ENCODE data around the gene ABLIM1. TPM values are rescaled to one million over a fixed set of nuclear protein-coding genes. Genes with fewer than 3 reads are reported as not detected.
A peak's percentile ranks its signal among the peaks of the same experiment; 100 is the strongest.

The ABLIM1 gene
- total RNA-seq = 100 to 1,000 TPM; 359 to 404 TPM

DNA sequence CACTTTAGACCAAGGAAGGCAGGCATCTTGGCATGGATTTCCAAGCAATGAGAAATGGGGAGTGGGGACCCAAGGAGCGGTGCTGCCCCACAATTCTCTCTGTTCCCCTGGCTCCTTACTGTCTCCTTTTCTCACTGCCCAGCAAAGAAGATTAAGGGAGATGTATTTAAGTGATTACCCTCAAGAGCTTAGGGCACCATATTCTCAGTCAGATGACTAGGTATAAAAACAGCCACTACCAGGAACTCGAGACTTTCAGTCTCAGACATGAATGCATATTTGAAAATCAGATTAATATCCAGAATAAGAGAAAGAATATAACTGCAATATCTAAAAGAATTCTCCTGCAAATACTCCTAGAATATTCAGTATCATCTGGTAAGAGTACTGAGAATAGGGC lies at the start of gene ABLIM1:
Gene ABLIM1 (minus strand): TSS at position 101 of the 400 bp plus-strand sequence. CDS start 75 bp downstream, at position 26.
- Histone ChIP-seq H3K27me3 (no peaks in the 10 kb centered on the region), H3K36me3 (no peaks in the 10 kb centered on the region), H3K4me1 (peaks cover 0 to 67% of the 10 kb centered on the region in 2 donors), H3K4me3 (no peak within 1 kb of the TSS), H3K27ac (peak within 1 kb of the TSS in 1 of 2 donors; percentile 21), H3K9me3 (no peaks in the 10 kb centered on the region)
- TF ChIP-seq, protein P1, sequence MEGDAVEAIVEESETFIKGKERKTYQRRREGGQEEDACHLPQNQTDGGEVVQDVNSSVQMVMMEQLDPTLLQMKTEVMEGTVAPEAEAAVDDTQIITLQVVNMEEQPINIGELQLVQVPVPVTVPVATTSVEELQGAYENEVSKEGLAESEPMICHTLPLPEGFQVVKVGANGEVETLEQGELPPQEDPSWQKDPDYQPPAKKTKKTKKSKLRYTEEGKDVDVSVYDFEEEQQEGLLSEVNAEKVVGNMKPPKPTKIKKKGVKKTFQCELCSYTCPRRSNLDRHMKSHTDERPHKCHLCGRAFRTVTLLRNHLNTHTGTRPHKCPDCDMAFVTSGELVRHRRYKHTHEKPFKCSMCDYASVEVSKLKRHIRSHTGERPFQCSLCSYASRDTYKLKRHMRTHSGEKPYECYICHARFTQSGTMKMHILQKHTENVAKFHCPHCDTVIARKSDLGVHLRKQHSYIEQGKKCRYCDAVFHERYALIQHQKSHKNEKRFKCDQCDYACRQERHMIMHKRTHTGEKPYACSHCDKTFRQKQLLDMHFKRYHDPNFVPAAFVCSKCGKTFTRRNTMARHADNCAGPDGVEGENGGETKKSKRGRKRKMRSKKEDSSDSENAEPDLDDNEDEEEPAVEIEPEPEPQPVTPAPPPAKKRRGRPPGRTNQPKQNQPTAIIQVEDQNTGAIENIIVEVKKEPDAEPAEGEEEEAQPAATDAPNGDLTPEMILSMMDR (IDR thresholded peaks at IDR 0.05) = no peak
- no peak for DNase-seq (ENCODE audit: low spot score)

DNA sequence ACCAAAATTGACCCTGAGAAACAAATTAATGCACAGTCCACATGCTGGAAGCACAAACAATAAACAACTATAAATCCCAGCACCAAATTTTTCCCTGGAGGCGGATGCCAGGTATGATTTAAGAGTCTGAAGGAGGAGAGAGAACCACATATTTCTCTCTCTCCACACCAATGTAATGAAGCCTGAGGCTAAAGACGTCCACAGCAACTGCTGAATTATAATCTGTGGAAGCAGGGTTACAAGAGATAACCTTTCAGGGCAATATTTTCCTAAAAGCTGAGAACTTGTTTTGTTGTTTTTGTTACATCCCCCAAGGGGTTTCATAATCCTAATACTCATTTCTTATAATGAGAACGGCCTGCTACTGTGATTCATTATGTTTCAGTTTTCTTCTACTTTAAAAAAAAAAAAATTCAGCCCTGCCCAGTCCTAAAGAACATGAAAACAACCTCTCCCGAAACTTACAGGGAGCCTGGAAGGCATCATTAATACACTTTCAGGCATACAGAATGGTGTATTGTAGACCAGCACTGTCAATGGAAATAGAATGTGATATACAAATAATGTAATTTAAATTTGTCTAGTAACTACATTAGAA lies 48.5 kb upstream of the ABLIM1 start:
- Histone ChIP-seq H3K36me3 (no peaks in the 10 kb centered on the region), H3K4me1 (peaks cover 0 to 32% of the 10 kb centered on the region in 2 donors), H3K27ac (peak overlapping the region; percentile 14 to 19), H3K27me3 (no peaks in the 10 kb centered on the region), H3K9me3 (no peaks in the 10 kb centered on the region), H3K4me3 (no peak overlapping the region)
- TF ChIP-seq, protein P1 (IDR thresholded peaks at IDR 0.05) = no peak
- DNase-seq (ENCODE audit: low spot score) = no peak

DNA sequence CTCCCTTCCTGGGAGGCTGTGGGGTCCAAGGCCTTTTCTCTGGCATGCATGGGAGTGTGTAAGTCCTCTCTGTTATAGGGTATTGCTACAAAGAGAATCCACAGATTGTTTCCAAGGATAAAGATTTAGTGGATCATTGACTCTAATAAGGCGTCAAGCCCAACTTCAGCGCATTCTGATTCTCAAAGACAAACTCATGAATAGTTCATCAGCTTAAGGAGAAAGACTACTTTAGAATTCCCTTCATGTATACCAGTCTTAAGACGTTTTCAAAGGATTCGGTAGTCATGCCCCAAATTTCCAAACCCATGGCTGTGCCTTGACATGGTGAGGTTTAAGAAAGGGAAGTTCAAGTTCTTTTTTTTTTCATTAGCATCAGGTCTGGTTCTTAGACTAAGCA lies 46.6 kb upstream of the ABLIM1 start:
- TF ChIP-seq, protein P1 (IDR thresholded peaks at IDR 0.05) = no peak

DNA sequence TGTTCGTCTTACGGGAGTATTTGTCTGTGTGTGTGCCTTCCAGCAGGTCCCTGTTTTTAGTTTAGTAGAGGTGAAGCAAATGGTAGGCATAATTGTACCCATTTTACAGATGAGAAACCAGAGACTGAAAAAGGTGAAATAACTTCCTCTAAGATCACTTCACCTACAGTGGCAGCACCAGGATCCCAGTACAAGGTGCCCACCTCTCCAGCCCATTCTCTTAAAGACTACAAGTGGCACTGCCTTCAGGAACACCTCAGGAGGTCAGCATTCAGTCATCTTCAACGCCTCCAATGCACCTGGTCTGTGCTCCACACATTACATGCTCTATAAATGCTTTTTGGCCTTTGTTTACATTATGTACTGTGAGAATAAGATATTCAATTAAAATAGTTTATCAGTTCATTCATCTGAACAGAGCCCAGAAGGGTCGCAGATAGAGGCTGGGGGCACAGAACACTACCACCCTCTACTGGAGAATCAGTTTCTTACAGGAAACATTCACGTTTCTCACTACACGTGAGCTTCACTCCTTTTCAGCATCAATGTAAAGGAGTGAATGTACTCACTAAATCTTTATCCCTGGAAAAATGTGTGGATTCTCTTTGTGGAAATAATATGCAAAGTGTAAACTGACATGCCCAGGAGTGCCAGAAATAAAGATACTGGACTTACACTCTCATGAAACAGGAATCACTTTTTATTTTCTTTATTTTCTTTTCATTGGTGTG lies 45.5 kb upstream of the ABLIM1 start:
- peaks cover 0 to 27% of the 10 kb centered on the region in 2 donors for H3K4me1 ChIP-seq
- no peaks in the 10 kb centered on the region for H3K9me3 ChIP-seq
- H3K36me3 ChIP-seq = no peaks in the 10 kb centered on the region
- H3K4me3 ChIP-seq = no peak overlapping the region
- no peaks in the 10 kb centered on the region for H3K27me3 ChIP-seq
- TF ChIP-seq, protein P1 (IDR thresholded peaks at IDR 0.05) = peak; percentile 41 to 75
- DNase-seq (ENCODE audit: low spot score) = no peak
- H3K27ac ChIP-seq = no peak overlapping the region

More for the DNA sequence above, 46.6 kb upstream of the ABLIM1 start:
- DNase-seq (ENCODE audit: low spot score) = no peak
- H3K4me1 ChIP-seq = peaks cover 0 to 24% of the 10 kb centered on the region in 2 donors
- H3K36me3 ChIP-seq = no peaks in the 10 kb centered on the region
- H3K4me3 ChIP-seq = no peak overlapping the region
- H3K27ac ChIP-seq = no peak overlapping the region
- H3K27me3 ChIP-seq = no peaks in the 10 kb centered on the region
- H3K9me3 ChIP-seq = no peaks in the 10 kb centered on the region

DNA sequence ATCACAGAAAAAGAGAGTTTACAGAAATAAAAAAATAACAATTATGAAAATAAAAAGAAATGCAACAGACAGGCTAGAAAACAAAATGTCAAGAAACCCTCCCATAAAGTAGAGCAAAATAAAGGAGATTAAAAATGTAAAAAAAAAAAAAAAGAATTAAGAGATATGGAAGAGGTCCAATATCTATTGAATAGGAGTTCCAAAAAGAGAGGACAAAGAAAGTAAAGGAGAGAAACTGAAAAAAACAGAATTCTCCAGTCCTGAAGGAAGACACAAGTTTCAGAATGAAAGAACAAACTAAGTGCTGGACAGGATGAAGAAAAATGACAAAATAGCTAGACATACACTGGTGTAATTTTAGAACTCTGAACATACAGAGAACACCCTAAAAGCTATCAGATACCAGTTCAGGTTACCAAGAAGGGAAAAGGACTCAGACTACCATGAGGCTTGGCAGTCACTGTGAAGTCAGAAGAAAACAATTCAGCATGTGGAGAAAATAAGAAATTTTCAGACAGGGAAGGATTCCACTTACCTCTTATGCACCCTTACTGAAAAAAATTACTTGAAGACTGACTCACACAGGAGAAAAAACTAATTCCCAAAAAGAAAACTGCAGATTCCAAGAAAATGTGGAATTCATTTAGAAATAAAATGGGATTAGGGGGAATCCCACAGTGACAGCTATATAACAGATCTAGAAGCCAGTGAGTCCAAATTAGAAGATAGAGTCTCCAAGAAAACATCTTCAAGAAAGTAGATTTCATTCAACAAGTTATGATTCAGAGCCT lies 40.4 kb upstream of the ABLIM1 start:
- H3K36me3 ChIP-seq = no peaks in the 10 kb centered on the region
- H3K4me3 ChIP-seq = no peak overlapping the region
- no peaks in the 10 kb centered on the region for H3K9me3 ChIP-seq
- peak overlapping the region; percentile 70 to 80 for H3K27ac ChIP-seq
- H3K27me3 ChIP-seq = no peaks in the 10 kb centered on the region
- TF ChIP-seq, protein P1 (IDR thresholded peaks at IDR 0.05) = no peak
- DNase-seq (ENCODE audit: low spot score) = no peak
- peaks cover 0 to 46% of the 10 kb centered on the region in 2 donors for H3K4me1 ChIP-seq
